Measurements from ENCODE around the gene IQSEC3.
"Not testable (repeated sequence)": the region's sequence is repeated elsewhere in the genome, so short reads cannot be mapped to it uniquely, and the experiment has no call there.

DNA sequence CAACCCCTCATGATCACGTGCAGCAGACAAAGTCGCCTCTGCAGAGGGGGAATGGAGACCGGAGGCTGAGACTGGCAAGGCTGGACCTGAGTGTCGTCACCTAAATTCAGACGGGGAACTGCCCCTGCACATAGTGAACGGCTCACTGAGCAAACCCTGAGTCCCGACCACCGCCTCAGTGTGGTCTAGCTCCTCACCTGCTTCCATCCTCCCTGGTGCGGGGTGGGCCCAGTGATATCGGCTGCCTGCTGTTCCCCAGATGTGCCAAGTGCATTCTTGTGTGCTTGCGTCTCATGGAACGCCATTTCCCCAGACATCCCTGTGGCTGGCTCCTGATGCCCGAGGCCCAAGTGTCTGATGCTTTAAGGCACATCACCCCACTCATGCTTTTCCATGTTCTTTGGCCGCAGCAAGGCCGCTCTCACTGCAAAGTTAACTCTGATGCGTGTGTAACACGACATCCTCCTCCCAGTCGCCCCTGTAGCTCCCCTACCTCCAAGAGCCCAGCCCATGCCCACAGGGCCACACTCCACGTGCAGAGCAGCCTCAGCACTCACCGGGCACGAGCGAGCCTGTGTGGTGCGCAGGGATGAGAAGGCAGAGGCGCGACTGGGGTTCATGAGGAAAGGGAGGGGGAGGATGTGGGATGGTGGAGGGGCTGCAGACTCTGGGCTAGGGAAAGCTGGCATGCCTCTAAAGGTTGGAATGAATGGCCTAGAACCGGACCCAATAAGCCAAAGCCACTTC is 47.6 kb upstream of the IQSEC3 start:
- TF ChIP-seq, protein P1, sequence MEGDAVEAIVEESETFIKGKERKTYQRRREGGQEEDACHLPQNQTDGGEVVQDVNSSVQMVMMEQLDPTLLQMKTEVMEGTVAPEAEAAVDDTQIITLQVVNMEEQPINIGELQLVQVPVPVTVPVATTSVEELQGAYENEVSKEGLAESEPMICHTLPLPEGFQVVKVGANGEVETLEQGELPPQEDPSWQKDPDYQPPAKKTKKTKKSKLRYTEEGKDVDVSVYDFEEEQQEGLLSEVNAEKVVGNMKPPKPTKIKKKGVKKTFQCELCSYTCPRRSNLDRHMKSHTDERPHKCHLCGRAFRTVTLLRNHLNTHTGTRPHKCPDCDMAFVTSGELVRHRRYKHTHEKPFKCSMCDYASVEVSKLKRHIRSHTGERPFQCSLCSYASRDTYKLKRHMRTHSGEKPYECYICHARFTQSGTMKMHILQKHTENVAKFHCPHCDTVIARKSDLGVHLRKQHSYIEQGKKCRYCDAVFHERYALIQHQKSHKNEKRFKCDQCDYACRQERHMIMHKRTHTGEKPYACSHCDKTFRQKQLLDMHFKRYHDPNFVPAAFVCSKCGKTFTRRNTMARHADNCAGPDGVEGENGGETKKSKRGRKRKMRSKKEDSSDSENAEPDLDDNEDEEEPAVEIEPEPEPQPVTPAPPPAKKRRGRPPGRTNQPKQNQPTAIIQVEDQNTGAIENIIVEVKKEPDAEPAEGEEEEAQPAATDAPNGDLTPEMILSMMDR (conservative IDR thresholded peaks at IDR 0.05; ENCODE audit: low read depth, low read length): not testable (repeated sequence)
- TF ChIP-seq EZH2 (IDR thresholded peaks at IDR 0.05; ENCODE audit: borderline replicate concordance, low read depth, low read length, poor library complexity, severe bottlenecking): not testable (repeated sequence)

All from A673 (cell line).